HepG2 (cell line): Measurements from ENCODE around the gene CAPN9. TPM values are rescaled to one million over a fixed set of nuclear protein-coding genes. Genes with fewer than 3 reads are reported as not detected.

Source experiments
- ARHGAP35 ChIP-seq: sonication (generic); formaldehyde crosslinking; IDR thresholded peaks from 2 replicates; pipeline ENCODE4 v1.9.0; 2022; ENCODE audit warnings: mild to moderate bottlenecking, inconsistent platforms, moderate library complexity, missing genetic modification reagents, borderline replicate concordance
- ATF5 ChIP-seq: sonication (generic); formaldehyde crosslinking; IDR thresholded peaks from 2 replicates; pipeline ENCODE4 v1.4.0; 2020; ENCODE audit warnings: mild to moderate bottlenecking, low read depth, missing genetic modification reagents
- BCL6 ChIP-seq: IDR thresholded peaks from 2 replicates; pipeline ENCODE4 v1.6.1; 2016; ENCODE audit warnings: missing genetic modification reagents, missing compliant biosample characterization
- CAMTA2 ChIP-seq: sonication (generic); formaldehyde crosslinking; IDR thresholded peaks from 2 replicates; pipeline ENCODE4 v1.4.0; 2020; ENCODE audit warnings: mild to moderate bottlenecking, missing genetic modification reagents, borderline replicate concordance
- CBX2 ChIP-seq, 2 experiments: fragments of 200-600 bp in 1 of 2; sonication (generic); formaldehyde crosslinking in 1 of 2; IDR thresholded peaks; 2 replicates each; pipeline versions ENCODE4 v1.7.0 to v1.8.1; 2018 to 2022; ENCODE audit warnings: low read depth in 2 of 2, low read length in 1 of 2, mild to moderate bottlenecking in 1 of 2, missing genetic modification reagents in 1 of 2
- CEBPZ ChIP-seq: IDR thresholded peaks from 2 replicates; pipeline ENCODE4 v1.6.1; 2012; ENCODE audit warnings: low read length, improper control_type of control experiment
- CREM ChIP-seq, 2 experiments: sonication (generic) in 1 of 2; formaldehyde crosslinking in 1 of 2; IDR thresholded peaks; 2 replicates each; pipeline versions ENCODE4 v1.4.0 to v1.6.1; 2016 to 2020; ENCODE audit warnings: antibody characterized with exemption in 1 of 2, mild to moderate bottlenecking in 1 of 2, missing genetic modification reagents in 1 of 2
- E2F1 ChIP-seq: sonication (generic); formaldehyde crosslinking; IDR thresholded peaks from 2 replicates; pipeline ENCODE4 v1.5.0; 2020; ENCODE audit warnings: missing genetic modification reagents
- EP300 ChIP-seq, 3 experiments: sonication (generic) in 1 of 3; formaldehyde crosslinking in 1 of 3; IDR thresholded peaks; 2 replicates each; pipeline versions ENCODE4 v1.5.1 to v1.6.1; 2011 to 2020; ENCODE audit warnings: low read depth in 2 of 3, low read length in 2 of 3, borderline replicate concordance in 1 of 3, improper control_type of control experiment in 1 of 3, mild to moderate bottlenecking in 1 of 3, missing genetic modification reagents in 1 of 3, moderate library complexity in 1 of 3
- HNRNPH1 ChIP-seq: fragments of 200-400 bp; formaldehyde crosslinking; optimal IDR thresholded peaks from 2 replicates; pipeline ENCODE3; 2017; ENCODE audit warnings: mild to moderate bottlenecking, low read depth, low read length
- JARID2 ChIP-seq: sonication (generic); formaldehyde crosslinking; IDR thresholded peaks from 2 replicates; pipeline ENCODE4 v1.8.1; 2023; ENCODE audit warnings: missing genetic modification reagents, inconsistent platforms; ENCODE audit not compliant: insufficient replicate concordance
- KLF16 ChIP-seq, 2 experiments: sonication (generic) in 1 of 2; formaldehyde crosslinking in 1 of 2; IDR thresholded peaks; 2 replicates each; pipeline versions ENCODE4 v1.6.1 to v1.8.0; 2016 to 2023; ENCODE audit warnings: missing genetic modification reagents in 2 of 2, missing compliant biosample characterization in 1 of 2
- MIXL1 ChIP-seq: IDR thresholded peaks from 2 replicates; pipeline ENCODE4 v1.6.1; 2016
- MTA3 ChIP-seq: sonication (generic); formaldehyde crosslinking; IDR thresholded peaks from 2 replicates; pipeline ENCODE4 v1.4.0; 2020; ENCODE audit warnings: missing genetic modification reagents
- RCOR2 ChIP-seq: IDR thresholded peaks from 2 replicates; pipeline ENCODE4 v1.6.1; 2016; ENCODE audit warnings: missing biosample characterization, missing genetic modification reagents
- THYN1 ChIP-seq: sonication (generic); formaldehyde crosslinking; IDR thresholded peaks from 2 replicates; pipeline ENCODE4 v1.8.1; 2023; ENCODE audit warnings: low read depth, mild to moderate bottlenecking, moderate library complexity, missing genetic modification reagents, borderline replicate concordance
- ZFY ChIP-seq: sonication (generic); formaldehyde crosslinking; IDR thresholded peaks from 2 replicates; pipeline ENCODE4 v1.4.0; 2020; ENCODE audit warnings: missing genetic modification reagents
- ZNF557 ChIP-seq: sonication (generic); formaldehyde crosslinking; IDR thresholded peaks from 2 replicates; pipeline ENCODE4 v1.4.0; 2020; ENCODE audit warnings: missing genetic modification reagents
- ZNF572 ChIP-seq: sonication (generic); formaldehyde crosslinking; IDR thresholded peaks from 2 replicates; pipeline ENCODE4 v1.5.1; 2020; ENCODE audit warnings: mild to moderate bottlenecking, missing genetic modification reagents
- ZNF652 ChIP-seq: IDR thresholded peaks from 2 replicates; pipeline ENCODE4 v1.6.1; 2016; ENCODE audit warnings: low read depth, borderline replicate concordance
- ZNF724P ChIP-seq: sonication (generic); formaldehyde crosslinking; IDR thresholded peaks from 2 replicates; pipeline ENCODE4 v1.8.0; 2022; ENCODE audit warnings: missing genetic modification reagents, borderline replicate concordance
- ZSCAN21 ChIP-seq: sonication (generic); formaldehyde crosslinking; IDR thresholded peaks from 2 replicates; pipeline ENCODE4 v1.8.0; 2022; ENCODE audit warnings: mild to moderate bottlenecking, missing genetic modification reagents, moderate library complexity, borderline replicate concordance
- ZSCAN31 ChIP-seq: sonication (generic); formaldehyde crosslinking; IDR thresholded peaks from 2 replicates; pipeline ENCODE4 v1.5.0; 2020; ENCODE audit warnings: low read depth, mild to moderate bottlenecking, missing genetic modification reagents
- polyA plus RNA-seq, 8 experiments: library from polyadenylated mRNA; depleted of rRNA in 3 of 8; stranded (reverse) in 7 of 8; unstranded in 1 of 8; fragments of >200 nt; fragmentation: Illumina TruSeq in 4 of 8; extraction: Trizol in 4 of 8; gene quantifications; 2 replicates each; pipeline versions ENCODE4 v1.2.1 to v1.2.3, GENCODE V29; 2011 to 2016; ENCODE audit warnings: low read depth in 4 of 8, missing spikeins in 1 of 8, mixed read lengths in 1 of 8; ENCODE audit not compliant: insufficient read depth in 1 of 8
- total RNA-seq, 5 experiments: library from RNA; depleted of rRNA; stranded (reverse); fragments of >200 nt; fragmentation: Illumina TruSeq; extraction: Trizol; gene quantifications; 2 replicates each; pipeline ENCODE4 v1.2.3, GENCODE V29; 2016; ENCODE audit warnings: low read depth in 1 of 5

Gene CAPN9
- total and polyA plus RNA-seq, 2 of the 13 experiments (the other 11 are each of a cell fraction or from before 2014, with no cell fraction given): 0.04 to 0.31 TPM

- TF ChIP-seq CREM (IDR thresholded peaks at IDR 0.05) (no peak), CREM (CRISPR knock-in tag; IDR thresholded peaks at IDR 0.05) (no peak), ZNF557 (no peak), ZSCAN31 (no peak), MTA3 (CRISPR knock-in tag) (no peak), ZNF652 (CRISPR knock-in tag) (no peak), ZFY (CRISPR knock-in tag) (peak; percentile 32; the same call in 1 of the 2 replicates), HNRNPH1 (no peak), ZNF724P (CRISPR knock-in tag) (no peak), CAMTA2 (CRISPR knock-in tag) (no peak), E2F1 (CRISPR knock-in tag) (no peak), CBX2 (IDR thresholded peaks at IDR 0.05; ENCODE audit: low read depth, low read length) (no peak), CBX2 (CRISPR knock-in tag; IDR thresholded peaks at IDR 0.05; ENCODE audit: low read depth) (no peak), JARID2 (CRISPR knock-in tag) (no peak), ZSCAN21 (no peak), ATF5 (CRISPR knock-in tag) (no peak), MIXL1 (CRISPR knock-in tag) (0 out of 2 replicates have a peak, but pooled peaks have one; percentile 19), ZNF572 (CRISPR knock-in tag) (no peak), BCL6 (CRISPR knock-in tag) (0 out of 2 replicates have a peak, but pooled peaks have one; percentile 48), THYN1 (CRISPR knock-in tag) (no peak), KLF16 (CRISPR knock-in tag; IDR thresholded peaks at IDR 0.05) (no peak), EP300 (IDR thresholded peaks at IDR 0.05; ENCODE audit: low read depth in 2 of 2, low read length in 2 of 2) (peak in 1 of 2 experiments; percentile 22; a peak in 1 of 4 replicates), EP300 (CRISPR knock-in tag; IDR thresholded peaks at IDR 0.05; ENCODE audit: borderline replicate concordance) (no peak), ARHGAP35 (CRISPR knock-in tag) (no peak), RCOR2 (CRISPR knock-in tag) (0 out of 2 replicates have a peak, but pooled peaks have one; percentile 30), CEBPZ (no peak)
These were observed 31.7 kb upstream of the CAPN9 start (continued) for GRCh38 chr1:230715510-230715909.
